Amniotic epithelial cell (primary cell): ENCODE measurements around the gene TTC13.
A peak's percentile ranks its signal among the peaks of the same experiment; 100 is the strongest.
"Not testable (repeated sequence)": the region's sequence is repeated elsewhere in the genome, so short reads cannot be mapped to it uniquely, and the experiment has no call there.

Experiments used
- DNase-seq: peaks from one replicate; pipeline ENCODE4 v3.0.0-alpha.2; 2010; ENCODE audit warnings: low read depth

TTC13 gene

GRCh38 chr1:230978491-230979388, at the start of gene TTC13, which contains the start of gene ARV1:
Gene TTC13, minus strand, starts transcription at chr1:230978861. Its CDS starts 31 bp downstream, at chr1:230978830.
Gene ARV1, plus strand, starts transcription at chr1:230979094. Its CDS starts 12 bp downstream, at chr1:230979106.
- peak; percentile 98 for DNase-seq

DNA sequence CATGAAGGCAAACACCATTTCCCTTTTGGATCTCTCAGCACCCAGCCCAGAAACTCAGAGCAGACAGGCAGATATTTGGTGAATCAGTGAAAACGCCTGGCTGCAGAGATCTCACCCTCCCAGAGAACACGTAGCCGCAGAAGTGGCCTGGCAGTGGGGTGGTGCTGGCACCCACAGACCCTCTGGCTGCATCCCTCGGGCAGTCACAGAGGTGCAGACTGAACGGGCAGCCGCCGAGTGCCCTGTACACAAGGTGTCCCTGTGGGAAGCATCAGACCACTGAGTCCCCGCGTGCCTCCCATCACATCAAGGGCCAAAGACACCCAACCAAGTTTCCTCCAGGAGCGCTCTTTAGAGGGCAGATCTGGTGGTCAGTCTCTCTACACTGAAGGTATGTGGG, 49.3 kb upstream of the TTC13 start:
- no peak for DNase-seq

DNA sequence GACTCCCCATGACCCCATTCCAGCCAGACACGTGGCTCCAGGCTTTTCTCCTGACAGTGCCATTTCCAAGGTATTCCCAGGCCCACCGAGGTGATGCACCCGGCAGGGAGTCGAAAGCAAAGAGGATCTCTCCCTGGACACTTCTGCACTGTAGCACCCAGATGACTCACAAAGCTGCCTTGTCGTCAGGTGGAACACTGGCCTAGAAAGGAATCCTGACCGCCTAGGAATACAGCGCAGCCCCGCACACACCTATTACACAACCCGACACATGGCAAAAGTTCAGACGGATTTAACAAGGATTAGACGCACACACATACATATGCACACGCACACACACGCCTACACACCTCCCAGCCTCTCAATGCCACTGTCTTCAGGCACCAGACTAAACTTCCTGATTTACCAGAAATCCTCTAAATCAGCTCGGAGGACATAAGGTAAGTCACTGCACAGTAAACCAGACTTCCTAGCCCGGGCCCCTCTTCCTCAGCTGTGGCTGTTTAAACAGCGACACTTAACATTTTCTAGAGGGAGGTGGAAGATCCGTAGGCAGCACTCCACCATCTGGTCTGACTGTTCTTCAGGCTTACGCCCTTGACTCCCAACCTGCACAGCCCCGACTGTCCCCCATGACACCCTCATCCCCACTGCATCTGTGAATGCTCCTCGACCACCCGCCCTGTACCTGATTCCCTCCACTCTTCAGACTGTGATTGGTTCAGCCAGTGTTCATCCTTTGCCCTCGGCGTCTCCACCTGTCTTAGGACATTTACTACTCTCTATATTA, 48.7 kb upstream of the TTC13 start:
- DNase-seq: peak; percentile 91

DNA sequence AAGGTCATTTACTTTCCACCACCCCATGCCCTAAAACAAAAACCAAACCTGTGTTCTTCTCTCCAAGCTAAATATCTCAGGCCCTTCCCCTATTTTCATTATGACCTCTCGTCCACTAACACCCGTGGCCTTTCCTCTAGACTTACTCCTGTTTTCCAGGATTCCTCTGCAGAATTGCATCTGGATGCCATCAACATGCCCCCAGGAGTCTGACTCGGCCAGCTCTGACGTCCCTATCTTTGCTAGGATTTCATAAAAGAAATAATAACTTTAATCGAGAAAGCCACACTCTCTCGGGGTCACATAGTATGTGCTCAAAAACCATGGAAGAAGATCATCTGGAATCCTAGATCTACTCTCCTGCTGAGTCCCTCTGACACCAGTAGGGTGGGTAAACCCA, 47.9 kb upstream of the TTC13 start:
- no peak for DNase-seq

DNA sequence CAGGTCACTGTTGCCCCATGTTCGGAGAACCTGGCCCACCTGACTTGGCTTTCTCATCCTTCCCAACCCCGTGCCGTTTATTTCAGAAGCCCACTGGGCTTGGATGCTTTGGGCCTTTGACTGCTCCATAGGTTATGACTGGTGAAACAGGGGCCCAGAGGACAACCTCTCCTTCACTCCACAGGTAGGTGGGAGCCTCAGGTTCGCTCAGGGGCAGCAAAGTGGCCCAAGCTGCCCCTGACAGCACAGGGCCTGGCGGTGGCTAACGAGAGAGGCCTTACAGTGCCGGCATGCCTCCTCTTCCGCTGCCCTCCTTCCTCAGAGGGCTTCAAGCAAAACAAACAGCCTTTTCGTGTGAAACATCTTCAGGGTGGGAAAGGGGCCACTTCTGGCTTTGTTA, 44.5 kb upstream of the TTC13 start:
- no peak for DNase-seq

DNA sequence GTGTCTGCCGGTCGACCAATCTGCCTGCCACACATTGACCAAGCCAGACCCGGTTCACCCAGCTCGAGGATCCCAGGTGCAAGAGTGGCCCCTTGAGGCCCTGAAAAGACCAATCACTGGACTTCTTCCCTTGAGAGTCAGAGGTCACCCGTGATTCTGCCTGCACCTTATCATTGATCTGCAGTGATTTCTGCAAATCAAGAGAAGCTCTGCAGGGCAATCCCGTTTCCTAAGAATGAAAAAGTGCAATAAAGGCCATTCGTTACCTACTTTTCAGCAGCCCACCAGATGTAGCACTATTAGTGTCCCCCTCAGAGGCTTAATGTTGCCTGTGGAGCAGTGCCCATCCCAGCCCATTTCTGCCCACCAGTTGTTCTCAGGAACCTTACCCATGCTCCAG, 43.9 kb upstream of the TTC13 start:
- not testable (repeated sequence) for DNase-seq

DNA sequence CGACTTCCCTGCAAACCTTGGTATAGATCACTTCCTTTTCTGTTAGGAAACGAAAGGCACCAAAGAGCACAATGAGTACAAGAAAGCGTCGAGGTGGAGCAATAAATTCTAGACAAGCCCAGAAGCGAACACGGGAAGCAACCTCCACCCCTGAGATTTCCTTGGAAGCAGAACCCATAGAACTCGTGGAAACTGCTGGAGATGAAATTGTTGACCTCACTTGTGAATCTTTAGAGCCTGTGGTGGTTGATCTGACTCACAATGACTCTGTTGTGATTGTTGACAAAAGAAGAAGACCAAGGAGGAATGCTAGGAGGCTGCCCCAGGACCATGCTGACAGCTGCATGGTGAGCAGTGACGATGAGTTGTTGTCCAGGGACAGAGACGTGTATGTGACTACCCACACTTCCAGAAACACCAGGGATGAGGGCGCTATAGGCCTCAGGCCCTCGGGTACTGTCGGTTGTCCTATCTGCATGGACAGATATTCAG, 42.9 kb upstream of the TTC13 start:
- peak; percentile 78 for DNase-seq

DNA sequence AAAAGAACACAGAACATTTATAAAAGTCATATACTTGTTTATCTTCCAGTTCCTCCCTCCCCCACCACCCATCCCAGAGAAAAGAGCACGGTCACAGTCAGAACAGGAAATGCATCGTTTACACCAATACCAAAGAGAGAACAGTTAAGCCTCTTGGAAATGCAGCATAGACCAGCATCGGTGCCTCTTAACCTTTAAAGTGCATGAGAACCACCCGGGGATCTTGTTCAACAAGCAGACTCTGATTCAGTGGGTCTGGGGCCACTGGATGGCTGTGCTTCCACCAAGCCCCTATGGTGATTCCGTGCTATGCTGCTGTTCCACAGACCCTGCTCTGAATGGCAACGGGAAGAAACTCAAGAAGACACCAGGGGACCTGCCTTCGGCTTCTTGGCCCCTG, 42.2 kb upstream of the TTC13 start:
- peak; percentile 95 for DNase-seq

DNA sequence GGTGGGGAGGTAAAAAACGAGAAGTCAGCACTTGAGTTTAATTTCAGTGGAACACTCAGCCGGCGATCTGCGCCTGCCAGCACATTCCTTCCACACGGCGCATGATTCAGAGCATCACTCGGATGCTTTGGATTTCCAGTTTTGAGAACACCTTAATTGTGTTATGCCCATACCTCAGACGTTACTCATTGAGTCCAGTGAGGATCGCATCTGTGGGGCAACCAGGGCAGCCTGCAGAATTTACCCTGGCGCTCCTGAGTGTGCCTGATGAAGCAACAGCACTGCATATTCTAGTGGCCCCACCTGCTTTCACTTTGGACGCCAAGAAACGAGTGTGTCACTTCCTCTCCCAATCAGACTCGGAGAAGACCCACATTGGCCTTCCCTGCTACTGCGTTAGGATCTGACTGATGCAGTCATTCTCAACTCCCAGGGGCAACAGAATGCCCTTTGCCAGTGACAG, 41.5 kb upstream of the TTC13 start:
- DNase-seq: peak; percentile 86

GRCh38 chr1:231019711-231020110, 41.0 kb upstream of the TTC13 start:
- no peak for DNase-seq

DNA sequence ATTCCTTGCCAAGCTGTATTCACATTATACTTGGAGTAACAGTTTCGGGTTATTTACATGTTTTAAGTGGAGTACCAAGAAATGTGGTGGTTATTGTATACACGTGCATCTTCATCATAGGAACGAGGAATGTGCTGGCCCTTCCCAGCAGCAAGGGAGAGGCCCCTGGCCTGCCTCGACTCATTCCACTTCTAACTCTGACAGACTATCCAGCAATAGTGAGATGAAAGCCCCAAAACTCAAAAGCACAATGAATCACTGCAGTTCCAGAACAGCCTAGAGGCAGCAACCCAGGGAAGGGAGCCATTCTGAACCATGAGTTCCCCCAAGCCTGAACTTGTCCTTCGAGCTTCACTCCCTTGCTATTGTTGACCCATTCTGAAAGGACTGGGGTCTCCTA, 38.3 kb upstream of the TTC13 start:
- no peak for DNase-seq

- peak; percentile 40 for DNase-seq
These were observed 37.6 kb upstream of the TTC13 start for GRCh38 chr1:231016234-231016633.

DNA sequence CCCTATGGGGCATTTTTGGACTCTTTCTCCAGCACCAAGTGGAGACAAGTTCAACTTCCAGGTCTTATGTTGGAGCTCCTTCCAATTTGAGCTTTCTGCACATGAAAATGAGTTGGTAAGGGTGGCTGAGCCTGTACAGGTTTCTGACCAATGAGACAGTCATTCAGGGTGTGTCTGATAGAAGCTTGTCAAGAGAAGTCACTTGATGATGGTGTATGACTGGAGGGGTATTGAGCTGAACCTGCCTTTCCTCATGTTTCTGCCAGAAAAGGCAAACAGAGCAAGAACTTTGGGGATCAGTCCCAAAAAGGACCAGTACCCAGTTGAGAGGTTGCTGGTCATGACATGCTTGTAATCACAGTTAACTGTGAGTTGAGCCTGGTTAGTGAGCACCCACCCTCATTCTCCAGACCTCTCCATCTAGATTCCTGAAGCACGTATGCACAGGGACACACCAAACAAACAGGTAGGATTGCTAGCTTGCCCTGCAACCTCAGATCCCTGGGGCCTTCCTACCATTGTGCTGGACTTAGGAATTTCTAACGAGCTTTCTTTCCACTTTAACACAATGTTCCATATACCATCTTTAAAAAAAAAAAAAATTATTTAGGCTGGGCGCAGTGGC, 34.8 kb upstream of the TTC13 start:
- DNase-seq: no peak

- DNase-seq: no peak
These were observed 33.3 kb upstream of the TTC13 start for GRCh38 chr1:231011963-231012362.

DNA sequence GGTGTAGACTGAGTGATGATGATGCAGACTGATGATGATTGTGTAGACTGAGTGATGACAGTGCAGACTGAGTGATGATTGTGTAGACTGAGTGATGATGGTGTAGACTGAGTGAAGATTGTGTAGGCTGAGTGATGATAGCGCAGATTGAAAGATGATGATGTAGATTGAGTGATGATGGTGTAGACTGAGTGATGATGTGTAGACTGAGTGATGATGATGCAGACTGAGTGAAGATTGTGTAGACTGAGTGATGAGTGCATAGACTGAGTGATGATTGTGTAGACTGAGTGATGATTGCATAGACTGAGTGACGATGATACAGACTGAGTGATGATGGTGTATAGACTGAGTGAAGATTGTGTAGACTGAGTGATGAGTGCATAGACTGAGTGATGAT, 32.7 kb upstream of the TTC13 start:
- DNase-seq: no peak

- not testable (repeated sequence) for DNase-seq
These were observed 28.9 kb upstream of the TTC13 start for GRCh38 chr1:231007535-231007934.

GRCh38 chr1:231001892-231002291, 23.2 kb upstream of the TTC13 start:
- DNase-seq: no peak

- DNase-seq: no peak
These were observed 22.0 kb upstream of the TTC13 start for GRCh38 chr1:231000639-231001038.

GRCh38 chr1:231000201-231000600, 21.5 kb upstream of the TTC13 start:
- no peak for DNase-seq

DNA sequence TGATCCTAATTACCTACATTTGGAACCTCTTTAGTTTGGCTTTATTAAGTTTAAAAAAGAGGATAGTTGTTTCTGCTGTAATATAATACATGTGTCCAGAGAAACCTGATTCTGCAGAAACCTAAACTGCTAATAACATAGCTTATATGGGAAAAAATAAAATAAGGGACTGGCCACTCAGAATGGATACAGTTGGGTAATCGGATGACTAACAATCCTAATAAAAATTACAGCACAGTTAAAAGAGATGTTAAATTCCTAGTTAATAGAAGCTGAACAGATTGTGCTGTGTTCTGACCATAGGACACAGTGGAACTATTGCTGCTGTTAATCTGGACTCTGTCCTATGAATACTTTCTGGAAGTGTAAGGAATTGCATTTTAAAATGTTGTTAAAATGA, 16.2 kb upstream of the TTC13 start:
- DNase-seq: no peak

GRCh38 chr1:230992100-230992774, 13.6 kb upstream of the TTC13 start:
- DNase-seq: no peak

- no peak for DNase-seq
These were observed 8.8 kb upstream of the TTC13 start for GRCh38 chr1:230987448-230987847.
